B cell (primary cell): Measurements from ENCODE around the gene GUCA1A. TPM values are rescaled to one million over a fixed set of nuclear protein-coding genes. Genes with fewer than 3 reads are reported as not detected.
"Not testable (repeated sequence)": the region's sequence is repeated elsewhere in the genome, so short reads cannot be mapped to it uniquely, and the experiment has no call there.

ENCODE experiments used
- ATAC-seq: fragments of 200-7000 bp; cut with Tn5 transposase; one replicate; pipeline ENCODE4 v1.10.0; 2021; ENCODE audit warnings: low read depth, mild to moderate bottlenecking, moderate number of reproducible peaks, moderate library complexity
- CTCF ChIA-PET: fragments of 350-600 bp; sonication (Branson Sonifier 250); formaldehyde crosslinking; loops from one replicate; lab custom pipeline; 2021; ENCODE audit warnings: antibody characterized with exemption, inconsistent platforms; lab: Charles Lee
- POLR2A ChIA-PET: fragments of 350-600 bp; sonication (Branson Sonifier 250); formaldehyde crosslinking; loops from one replicate; lab custom pipeline; 2021; ENCODE audit warnings: antibody characterized with exemption; lab: Charles Lee
- DNase-seq: peaks from one replicate; pipeline ENCODE4 v3.0.0; 2013
- H2AFZ ChIP-seq: 2 replicates; pipeline ENCODE4 v1.6.1; 2012; ENCODE audit warnings: mild to moderate bottlenecking, low read depth, low read length; ENCODE audit not compliant: insufficient read depth, poor library complexity, severe bottlenecking
- H3K27ac ChIP-seq, 2 donors: 1 replicate in 1 of 2; 2 replicates in 1 of 2; pipeline ENCODE4 v1.5.1; 2012 to 2013; ENCODE audit warnings: low read length in 2 of 2, mild to moderate bottlenecking in 2 of 2, moderate library complexity in 1 of 2
- H3K27me3 ChIP-seq, 4 experiments: fragments of 200-600 bp in 1 of 4; sonication (generic) in 1 of 4; replicated peaks in 1 of 4; 1 replicate in 2 of 4; 2 replicates in 2 of 4; pipeline versions ENCODE4 v1.6.1 to v1.7.0; 2013 to 2016; ENCODE audit warnings: low read length in 3 of 4, mild to moderate bottlenecking in 2 of 4, mixed read lengths in 1 of 4, moderate library complexity in 1 of 4; ENCODE audit not compliant: insufficient read depth in 4 of 4, control insufficient read depth in 3 of 4; ENCODE audit errors: control extremely low read depth in 1 of 4
- H3K36me3 ChIP-seq, 2 experiments: replicated peaks in 1 of 2; 1 replicate in 1 of 2; 2 replicates in 1 of 2; pipeline versions ENCODE4 v1.6.1 to v1.7.1; 2013; ENCODE audit warnings: low read length in 1 of 2; ENCODE audit not compliant: insufficient read depth in 2 of 2, control insufficient read depth in 1 of 2; ENCODE audit errors: control extremely low read depth in 1 of 2, extremely low read depth in 1 of 2
- H3K4me1 ChIP-seq, 2 donors: fragments of 200-600 bp in 1 of 2; sonication (generic) in 1 of 2; 1 replicate in 1 of 2; 2 replicates in 1 of 2; pipeline versions ENCODE4 v1.5.1 to v1.6.1; 2013 to 2017; ENCODE audit warnings: low read length in 2 of 2; ENCODE audit not compliant: control insufficient read depth in 2 of 2, insufficient read depth in 2 of 2
- H3K4me2 ChIP-seq: replicated peaks from 2 replicates; pipeline ENCODE3; 2012; ENCODE audit warnings: mild to moderate bottlenecking, low read depth, low read length; ENCODE audit not compliant: poor library complexity, severe bottlenecking
- H3K4me3 ChIP-seq, 5 experiments: fragments of 200-600 bp in 1 of 5; sonication (generic) in 1 of 5; 1 replicate in 3 of 5; 2 replicates in 2 of 5; pipeline versions ENCODE4 v1.5.1 to v1.7.0; 2011 to 2016; ENCODE audit warnings: low read length in 4 of 5, mild to moderate bottlenecking in 4 of 5, low read depth in 2 of 5, control low read depth in 1 of 5, moderate library complexity in 1 of 5; ENCODE audit not compliant: insufficient read depth in 1 of 5; ENCODE audit errors: control extremely low read depth in 1 of 5, extremely low read depth in 1 of 5
- H3K79me2 ChIP-seq: fragments of 200-600 bp; sonication (generic); one replicate; pipeline ENCODE4 v1.6.0; 2016; ENCODE audit warnings: low read length; ENCODE audit not compliant: control insufficient read depth, insufficient read depth
- H3K9ac ChIP-seq: fragments of 200-600 bp; sonication (generic); 2 replicates; pipeline ENCODE4 v1.6.1; 2017; ENCODE audit warnings: mild to moderate bottlenecking, low read length, moderate library complexity
- H3K9me3 ChIP-seq, 3 donors: one replicate each; pipeline versions ENCODE4 v1.6.1 to v1.7.1; 2013; ENCODE audit warnings: low read length in 2 of 3; ENCODE audit not compliant: control insufficient read depth in 2 of 3, insufficient read depth in 1 of 3; ENCODE audit errors: control extremely low read depth in 1 of 3
- H4K20me1 ChIP-seq: 2 replicates; pipeline ENCODE4 v1.6.0; 2012; ENCODE audit warnings: mild to moderate bottlenecking, low read length; ENCODE audit not compliant: insufficient read depth, control insufficient read depth, poor library complexity, severe bottlenecking
- H3K27ac Mint-ChIP-seq: one replicate; pipeline ENCODE4 v1.8.0; 2021; ENCODE audit warnings: mixed read lengths
- H3K27me3 Mint-ChIP-seq: one replicate; pipeline ENCODE4 v1.8.0; 2021; ENCODE audit warnings: mixed read lengths
- H3K4me1 Mint-ChIP-seq: one replicate; pipeline ENCODE4 v1.8.0; 2021; ENCODE audit warnings: mixed read lengths
- H3K4me3 Mint-ChIP-seq: one replicate; pipeline ENCODE4 v1.8.0; 2021; ENCODE audit warnings: mixed read lengths
- H3K9me3 Mint-ChIP-seq: one replicate; pipeline ENCODE4 v1.8.0; 2022; ENCODE audit warnings: mixed read lengths; ENCODE audit not compliant: insufficient read depth
- CTCF ChIP-seq: fragments of 200-600 bp; IDR thresholded peaks from one replicate; pipeline ENCODE4 v1.8.0; 2022; ENCODE audit warnings: antibody characterized with exemption, mild to moderate bottlenecking
- EZH2 ChIP-seq: IDR thresholded peaks from 2 replicates; pipeline ENCODE4 v1.6.1; 2012; ENCODE audit warnings: borderline replicate concordance, low read depth, mild to moderate bottlenecking, moderate library complexity, low read length; ENCODE audit not compliant: insufficient read depth, poor library complexity, severe bottlenecking
- WGBS: methylation state at CpG from one replicate; pipeline ENCODE4 v1.1.5; 2013; ENCODE audit warnings: missing lambda C conversion rate; ENCODE audit not compliant: insufficient coverage; 5-methylcytosine and 5-hydroxymethylcytosine counted together
- intact Hi-C: fragments of 100-400 bp; cut with micrococcal nuclease; formaldehyde crosslinking; loops from one replicate; pipeline ENCODE4 v1.10.0; 2022
- polyA plus RNA-seq: library from polyadenylated mRNA; depleted of rRNA; stranded (reverse); fragments of >200 nt; gene quantifications from 2 replicates; pipeline ENCODE4 v1.2.3, GENCODE V29; 2012
- total RNA-seq, 2 donors: library from RNA; stranded (reverse); fragments of 120-200 nt in 1 of 2; gene quantifications; 1 replicate in 1 of 2; 2 replicates in 1 of 2; pipeline versions ENCODE4 v1.2.3 to v1.2.4, GENCODE V29; 2013 to 2022

Gene GUCA1A
- total and polyA plus RNA-seq, 2 donors (not counting 1 experiment from before 2014, with no cell fraction given) = not detected

GRCh38 chr6:42190554-42191183 lies 17.5 kb downstream of the GUCA1A start:
- DNase-seq = no peak
- Histone ChIP-seq H3K36me3 (no peaks in the 10 kb centered on the region), H3K4me3 (no peak overlapping the region), H2AFZ (no peak overlapping the region), H3K27me3 (no peaks in the 10 kb centered on the region), H3K4me2 (no peak overlapping the region), H3K27ac (no peak overlapping the region), H3K9me3 (no peaks in the 10 kb centered on the region), H3K9ac (no peak overlapping the region), H3K4me1 (no peaks in the 10 kb centered on the region), H4K20me1 (no peaks in the 10 kb centered on the region), H3K79me2 (no peaks in the 10 kb centered on the region)
- Mint-ChIP-seq H3K4me3 (no peak overlapping the region), H3K9me3 (no peaks in the 10 kb centered on the region), H3K4me1 (no peaks in the 10 kb centered on the region), H3K27me3 (no peaks in the 10 kb centered on the region), H3K27ac (no peak overlapping the region)
- 86% methylated on average over 5 of the region's 5 CpGs for WGBS
- ChIA-PET POLR2A (no interaction called here), CTCF (interaction anchor here (1.0 to 1.1 kb wide), 2 partner anchors 12 to 357 kb away, joined by 3 to 5 read pairs; no protein-coding TSS in a partner anchor)
- TF ChIP-seq EZH2 = no peak
- TF ChIP-seq CTCF = no peak
- intact Hi-C loops = no loop called here
- ATAC-seq = no peak

- H3K9me3 ChIP-seq, H3K36me3 ChIP-seq, H2AFZ ChIP-seq, H3K9me3 Mint-ChIP-seq, H3K27ac ChIP-seq, ATAC-seq, POLR2A ChIA-PET, H3K79me2 ChIP-seq, H3K27me3 Mint-ChIP-seq, CTCF ChIA-PET, H3K9ac ChIP-seq, H3K4me2 ChIP-seq, H3K4me3 ChIP-seq, DNase-seq, H3K4me3 Mint-ChIP-seq, H4K20me1 ChIP-seq, H3K27me3 ChIP-seq, H3K27ac Mint-ChIP-seq, H3K4me1 Mint-ChIP-seq, intact Hi-C loops, H3K4me1 ChIP-seq: not testable (repeated sequence)
- 94% methylated on average over 3 of the region's 5 CpGs for whole genome bisulfite sequencing
Observed at GRCh38 chr6:42192385-42192784, 19.2 kb downstream of the GUCA1A start.
